ENCODE measurements around the gene OR51B2. TPM values are rescaled to one million over a fixed set of nuclear protein-coding genes. Genes with fewer than 3 reads are reported as not detected.

Gene OR51B2
- total RNA-seq, 1 experiment from 2014 or later = not detected

- Mint-ChIP-seq H3K27me3 (ENCODE audit: unreplicated experiment) (peaks cover 26% of the 10 kb centered on the region), H3K36me3 (ENCODE audit: insufficient read depth, unreplicated experiment) (no peaks in the 10 kb centered on the region), H3K4me3 (ENCODE audit: low read depth, unreplicated experiment) (no peak within 1 kb of the TSS), H3K9me3 (ENCODE audit: low read depth, unreplicated experiment) (no peaks in the 10 kb centered on the region), H3K4me1 (ENCODE audit: low read depth, unreplicated experiment) (no peaks in the 10 kb centered on the region), H3K27ac (ENCODE audit: unreplicated experiment) (no peak within 1 kb of the TSS)
- intact Hi-C loops (cut with micrococcal nuclease; ENCODE audit: unreplicated experiment) = no loop called here
- CTCF ChIA-PET = no interaction called here
- no peak for DNase-seq
- no peak for TF ChIP-seq CTCF (IDR thresholded peaks at IDR 0.05; ENCODE audit: unreplicated experiment)
- BruUV-seq (replicated peaks) = no TSS peak
Observed at GRCh38 chr11:5351208-5351607, 27.1 kb upstream of the OR51B2 start, which contains the start of gene OR51B6. Gene OR51B6 (plus strand): TSS chr11:5351508. CDS start chr11:5351508, 0 bp downstream.

GRCh38 chr11:5349550-5349949 is 25.5 kb upstream of the OR51B2 start:
- H3K27ac Mint-ChIP-seq (ENCODE audit: unreplicated experiment) = no peak overlapping the region
- H3K4me3 Mint-ChIP-seq (ENCODE audit: low read depth, unreplicated experiment) = no peak overlapping the region
- CTCF ChIA-PET = no interaction called here
- H3K36me3 Mint-ChIP-seq (ENCODE audit: insufficient read depth, unreplicated experiment) = no peaks in the 10 kb centered on the region
- DNase-seq = no peak
- H3K4me1 Mint-ChIP-seq (ENCODE audit: low read depth, unreplicated experiment) = no peaks in the 10 kb centered on the region
- intact Hi-C loops (cut with micrococcal nuclease; ENCODE audit: unreplicated experiment) = no loop called here
- no TSS peak for BruUV-seq (replicated peaks)
- H3K27me3 Mint-ChIP-seq (ENCODE audit: unreplicated experiment) = peaks cover 30% of the 10 kb centered on the region
- no peak for TF ChIP-seq CTCF (IDR thresholded peaks at IDR 0.05; ENCODE audit: unreplicated experiment)
- H3K9me3 Mint-ChIP-seq (ENCODE audit: low read depth, unreplicated experiment) = no peaks in the 10 kb centered on the region

- no peak overlapping the region for H3K27ac Mint-ChIP-seq (ENCODE audit: unreplicated experiment)
- no peak overlapping the region for H3K4me3 Mint-ChIP-seq (ENCODE audit: low read depth, unreplicated experiment)
- DNase-seq = no peak
- no peaks in the 10 kb centered on the region for H3K9me3 Mint-ChIP-seq (ENCODE audit: low read depth, unreplicated experiment)
- no TSS peak for BruUV-seq (replicated peaks)
- H3K4me1 Mint-ChIP-seq (ENCODE audit: low read depth, unreplicated experiment) = no peaks in the 10 kb centered on the region
- CTCF ChIA-PET = no interaction called here
- H3K36me3 Mint-ChIP-seq (ENCODE audit: insufficient read depth, unreplicated experiment) = no peaks in the 10 kb centered on the region
- intact Hi-C loops (cut with micrococcal nuclease; ENCODE audit: unreplicated experiment) = no loop called here
- peaks cover 37% of the 10 kb centered on the region for H3K27me3 Mint-ChIP-seq (ENCODE audit: unreplicated experiment)
- no peak for TF ChIP-seq CTCF (IDR thresholded peaks at IDR 0.05; ENCODE audit: unreplicated experiment)
Observed at GRCh38 chr11:5348551-5349194, 24.6 kb upstream of the OR51B2 start.

GRCh38 chr11:5345831-5346230 is 21.7 kb upstream of the OR51B2 start:
- Mint-ChIP-seq H3K9me3 (ENCODE audit: low read depth, unreplicated experiment) (no peaks in the 10 kb centered on the region), H3K4me3 (ENCODE audit: low read depth, unreplicated experiment) (no peak overlapping the region), H3K27me3 (ENCODE audit: unreplicated experiment) (peaks cover 49% of the 10 kb centered on the region), H3K4me1 (ENCODE audit: low read depth, unreplicated experiment) (no peaks in the 10 kb centered on the region), H3K36me3 (ENCODE audit: insufficient read depth, unreplicated experiment) (no peaks in the 10 kb centered on the region), H3K27ac (ENCODE audit: unreplicated experiment) (no peak overlapping the region)
- CTCF ChIA-PET = no interaction called here
- no peak for DNase-seq
- intact Hi-C loops (cut with micrococcal nuclease; ENCODE audit: unreplicated experiment) = no loop called here
- no TSS peak for BruUV-seq (replicated peaks)
- no peak for TF ChIP-seq CTCF (IDR thresholded peaks at IDR 0.05; ENCODE audit: unreplicated experiment)
